ENCODE data around the gene WNT11.

Gene WNT11

DNA sequence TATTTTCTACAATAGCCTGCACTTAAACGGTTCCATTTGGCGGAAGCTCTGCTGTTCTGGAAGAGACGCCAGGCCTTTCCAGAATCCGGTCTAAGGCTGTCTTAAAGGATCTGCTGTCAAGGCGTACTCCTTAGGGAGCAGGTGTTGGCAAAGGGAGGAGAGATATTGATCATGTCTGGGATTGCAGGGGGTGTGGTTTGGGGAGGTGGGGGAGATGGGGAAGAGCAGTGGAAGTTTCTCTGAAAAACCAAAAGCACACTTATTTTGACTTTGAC lies 22.5 kb upstream of the WNT11 start (continued):
- TF ChIP-seq, protein P1, sequence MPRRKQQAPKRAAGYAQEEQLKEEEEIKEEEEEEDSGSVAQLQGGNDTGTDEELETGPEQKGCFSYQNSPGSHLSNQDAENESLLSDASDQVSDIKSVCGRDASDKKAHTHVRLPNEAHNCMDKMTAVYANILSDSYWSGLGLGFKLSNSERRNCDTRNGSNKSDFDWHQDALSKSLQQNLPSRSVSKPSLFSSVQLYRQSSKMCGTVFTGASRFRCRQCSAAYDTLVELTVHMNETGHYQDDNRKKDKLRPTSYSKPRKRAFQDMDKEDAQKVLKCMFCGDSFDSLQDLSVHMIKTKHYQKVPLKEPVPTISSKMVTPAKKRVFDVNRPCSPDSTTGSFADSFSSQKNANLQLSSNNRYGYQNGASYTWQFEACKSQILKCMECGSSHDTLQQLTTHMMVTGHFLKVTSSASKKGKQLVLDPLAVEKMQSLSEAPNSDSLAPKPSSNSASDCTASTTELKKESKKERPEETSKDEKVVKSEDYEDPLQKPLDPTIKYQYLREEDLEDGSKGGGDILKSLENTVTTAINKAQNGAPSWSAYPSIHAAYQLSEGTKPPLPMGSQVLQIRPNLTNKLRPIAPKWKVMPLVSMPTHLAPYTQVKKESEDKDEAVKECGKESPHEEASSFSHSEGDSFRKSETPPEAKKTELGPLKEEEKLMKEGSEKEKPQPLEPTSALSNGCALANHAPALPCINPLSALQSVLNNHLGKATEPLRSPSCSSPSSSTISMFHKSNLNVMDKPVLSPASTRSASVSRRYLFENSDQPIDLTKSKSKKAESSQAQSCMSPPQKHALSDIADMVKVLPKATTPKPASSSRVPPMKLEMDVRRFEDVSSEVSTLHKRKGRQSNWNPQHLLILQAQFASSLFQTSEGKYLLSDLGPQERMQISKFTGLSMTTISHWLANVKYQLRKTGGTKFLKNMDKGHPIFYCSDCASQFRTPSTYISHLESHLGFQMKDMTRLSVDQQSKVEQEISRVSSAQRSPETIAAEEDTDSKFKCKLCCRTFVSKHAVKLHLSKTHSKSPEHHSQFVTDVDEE (CRISPR knock-in tag; IDR thresholded peaks at IDR 0.05): no peak
- no peak for TF ChIP-seq OSR1 (CRISPR knock-in tag; IDR thresholded peaks at IDR 0.05)

DNA sequence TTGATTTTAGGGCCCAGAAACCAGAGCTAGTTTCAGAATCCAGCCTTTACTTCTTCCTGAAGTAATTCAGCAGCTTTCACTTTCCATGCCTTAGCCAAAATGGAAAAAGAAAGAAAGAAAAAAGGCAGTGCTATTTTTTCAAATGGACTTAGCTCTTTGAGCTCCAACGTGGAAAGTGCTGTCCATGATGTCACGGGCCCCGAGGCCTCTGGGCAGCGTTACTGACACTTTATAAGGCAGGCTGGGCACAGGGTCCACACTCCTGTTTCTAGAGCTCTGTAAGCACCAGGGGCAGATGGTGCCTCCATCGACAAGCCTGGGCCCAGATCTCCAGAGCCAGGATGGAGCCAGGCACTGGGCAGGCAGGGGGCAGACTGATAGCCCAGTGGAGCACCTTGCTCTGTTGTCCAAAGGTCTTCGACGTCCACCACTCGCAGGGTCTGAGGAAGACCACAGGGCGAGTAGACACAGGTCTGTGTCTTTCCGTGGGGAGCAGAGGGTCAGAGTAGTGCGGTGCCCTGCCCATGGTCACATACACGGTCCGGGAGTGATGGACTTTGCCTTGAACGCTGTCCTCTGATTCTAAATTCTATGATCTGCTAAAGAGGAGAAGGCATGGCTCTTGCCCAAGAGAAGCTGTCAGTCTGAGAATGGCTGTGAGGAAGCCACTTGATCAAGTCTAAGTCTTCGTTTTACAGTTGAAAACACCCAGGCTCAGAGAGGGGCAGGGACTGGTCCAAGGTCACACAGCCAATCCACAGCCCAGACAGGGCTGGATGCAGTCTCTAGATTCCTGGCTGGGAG lies 22.0 kb upstream of the WNT11 start:
- no peak for ATAC-seq
- TF ChIP-seq PPARA (CRISPR knock-in tag; IDR thresholded peaks at IDR 0.05; ENCODE audit: borderline replicate concordance) (no peak), CSDC2 (CRISPR knock-in tag; IDR thresholded peaks at IDR 0.05) (no peak), ZNF70 (CRISPR knock-in tag; IDR thresholded peaks at IDR 0.05) (no peak)
- TF ChIP-seq, protein P2, sequence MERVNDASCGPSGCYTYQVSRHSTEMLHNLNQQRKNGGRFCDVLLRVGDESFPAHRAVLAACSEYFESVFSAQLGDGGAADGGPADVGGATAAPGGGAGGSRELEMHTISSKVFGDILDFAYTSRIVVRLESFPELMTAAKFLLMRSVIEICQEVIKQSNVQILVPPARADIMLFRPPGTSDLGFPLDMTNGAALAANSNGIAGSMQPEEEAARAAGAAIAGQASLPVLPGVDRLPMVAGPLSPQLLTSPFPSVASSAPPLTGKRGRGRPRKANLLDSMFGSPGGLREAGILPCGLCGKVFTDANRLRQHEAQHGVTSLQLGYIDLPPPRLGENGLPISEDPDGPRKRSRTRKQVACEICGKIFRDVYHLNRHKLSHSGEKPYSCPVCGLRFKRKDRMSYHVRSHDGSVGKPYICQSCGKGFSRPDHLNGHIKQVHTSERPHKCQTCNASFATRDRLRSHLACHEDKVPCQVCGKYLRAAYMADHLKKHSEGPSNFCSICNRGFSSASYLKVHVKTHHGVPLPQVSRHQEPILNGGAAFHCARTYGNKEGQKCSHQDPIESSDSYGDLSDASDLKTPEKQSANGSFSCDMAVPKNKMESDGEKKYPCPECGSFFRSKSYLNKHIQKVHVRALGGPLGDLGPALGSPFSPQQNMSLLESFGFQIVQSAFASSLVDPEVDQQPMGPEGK (CRISPR knock-in tag; IDR thresholded peaks at IDR 0.05; ENCODE audit: borderline replicate concordance): no peak

DNA sequence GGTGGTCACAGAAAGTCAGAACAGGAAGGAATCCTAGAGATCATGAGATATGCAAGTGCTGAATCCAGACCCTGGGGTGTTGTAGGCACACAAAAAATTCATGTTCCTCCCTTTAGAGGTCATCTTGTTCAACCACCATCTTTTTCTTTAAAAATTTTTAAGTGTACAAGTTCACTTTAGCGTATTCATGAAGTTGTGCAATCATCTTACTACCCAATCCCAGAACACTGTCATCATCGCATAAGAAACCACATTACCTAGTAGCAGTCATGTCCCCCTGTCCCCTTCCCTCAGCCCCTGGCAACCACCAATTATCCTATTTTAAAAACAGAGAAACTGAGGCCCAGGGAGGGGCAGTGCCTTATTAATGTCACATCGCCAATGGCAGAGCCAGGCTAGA lies 20.3 kb upstream of the WNT11 start:
- no peak for ATAC-seq

DNA sequence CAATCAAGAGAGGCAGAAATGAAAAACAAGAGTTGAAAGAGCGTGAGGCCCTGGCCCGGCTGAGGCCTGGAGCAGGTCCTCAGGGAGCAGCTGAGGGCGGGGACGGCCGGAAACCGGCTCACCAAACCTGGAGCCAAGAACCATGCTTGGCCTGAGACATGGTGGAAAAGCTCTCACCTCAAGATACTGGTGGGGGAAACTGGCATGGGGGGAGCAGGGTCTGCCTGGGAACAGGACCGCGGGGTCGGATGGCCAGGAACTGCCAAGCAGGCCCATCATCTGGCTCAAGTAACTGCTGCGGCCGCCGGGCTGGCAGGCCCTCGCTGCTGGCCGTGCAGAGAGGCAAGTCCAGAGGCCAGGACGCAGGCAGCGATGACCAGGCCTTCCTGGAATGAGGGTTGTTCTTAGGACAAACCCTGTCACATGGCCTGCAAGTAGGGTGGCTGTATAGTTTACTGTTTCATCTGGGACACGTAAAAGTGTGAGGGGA lies 18.9 kb upstream of the WNT11 start:
- ATAC-seq: no peak
- TF ChIP-seq ESRRG (CRISPR knock-in tag; IDR thresholded peaks at IDR 0.05) (no peak), BACH2 (CRISPR knock-in tag; IDR thresholded peaks at IDR 0.05; ENCODE audit: borderline replicate concordance) (no peak), ARNTL (CRISPR knock-in tag; IDR thresholded peaks at IDR 0.05; ENCODE audit: borderline replicate concordance, low read depth) (no peak), SNAI2 (CRISPR knock-in tag; IDR thresholded peaks at IDR 0.05) (no peak), OSR1 (CRISPR knock-in tag; IDR thresholded peaks at IDR 0.05) (no peak), ZC3H10 (CRISPR knock-in tag; IDR thresholded peaks at IDR 0.05) (no peak), TOX (CRISPR knock-in tag; IDR thresholded peaks at IDR 0.05; ENCODE audit: borderline replicate concordance) (no peak), TCF4 (CRISPR knock-in tag; IDR thresholded peaks at IDR 0.05; ENCODE audit: borderline replicate concordance) (no peak), ZFP3 (CRISPR knock-in tag; IDR thresholded peaks at IDR 0.05) (no peak), ZNF70 (CRISPR knock-in tag; IDR thresholded peaks at IDR 0.05) (no peak), ISL1 (CRISPR knock-in tag; IDR thresholded peaks at IDR 0.05) (no peak)
- TF ChIP-seq, protein P3, sequence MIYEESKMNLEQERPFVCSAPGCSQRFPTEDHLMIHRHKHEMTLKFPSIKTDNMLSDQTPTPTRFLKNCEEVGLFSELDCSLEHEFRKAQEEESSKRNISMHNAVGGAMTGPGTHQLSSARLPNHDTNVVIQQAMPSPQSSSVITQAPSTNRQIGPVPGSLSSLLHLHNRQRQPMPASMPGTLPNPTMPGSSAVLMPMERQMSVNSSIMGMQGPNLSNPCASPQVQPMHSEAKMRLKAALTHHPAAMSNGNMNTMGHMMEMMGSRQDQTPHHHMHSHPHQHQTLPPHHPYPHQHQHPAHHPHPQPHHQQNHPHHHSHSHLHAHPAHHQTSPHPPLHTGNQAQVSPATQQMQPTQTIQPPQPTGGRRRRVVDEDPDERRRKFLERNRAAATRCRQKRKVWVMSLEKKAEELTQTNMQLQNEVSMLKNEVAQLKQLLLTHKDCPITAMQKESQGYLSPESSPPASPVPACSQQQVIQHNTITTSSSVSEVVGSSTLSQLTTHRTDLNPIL (CRISPR knock-in tag; IDR thresholded peaks at IDR 0.05; ENCODE audit: low read depth): no peak
- TF ChIP-seq, protein P2 (CRISPR knock-in tag; IDR thresholded peaks at IDR 0.05; ENCODE audit: borderline replicate concordance): no peak
- TF ChIP-seq, protein P4, sequence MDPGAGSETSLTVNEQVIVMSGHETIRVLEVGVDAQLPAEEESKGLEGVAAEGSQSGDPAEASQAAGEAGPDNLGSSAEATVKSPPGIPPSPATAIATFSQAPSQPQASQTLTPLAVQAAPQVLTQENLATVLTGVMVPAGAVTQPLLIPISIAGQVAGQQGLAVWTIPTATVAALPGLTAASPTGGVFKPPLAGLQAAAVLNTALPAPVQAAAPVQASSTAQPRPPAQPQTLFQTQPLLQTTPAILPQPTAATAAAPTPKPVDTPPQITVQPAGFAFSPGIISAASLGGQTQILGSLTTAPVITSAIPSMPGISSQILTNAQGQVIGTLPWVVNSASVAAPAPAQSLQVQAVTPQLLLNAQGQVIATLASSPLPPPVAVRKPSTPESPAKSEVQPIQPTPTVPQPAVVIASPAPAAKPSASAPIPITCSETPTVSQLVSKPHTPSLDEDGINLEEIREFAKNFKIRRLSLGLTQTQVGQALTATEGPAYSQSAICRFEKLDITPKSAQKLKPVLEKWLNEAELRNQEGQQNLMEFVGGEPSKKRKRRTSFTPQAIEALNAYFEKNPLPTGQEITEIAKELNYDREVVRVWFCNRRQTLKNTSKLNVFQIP (CRISPR knock-in tag; IDR thresholded peaks at IDR 0.05; ENCODE audit: borderline replicate concordance, low read depth): no peak
- TF ChIP-seq, protein P1 (CRISPR knock-in tag; IDR thresholded peaks at IDR 0.05): no peak

More for the DNA sequence above, 20.3 kb upstream of the WNT11 start:
- TF ChIP-seq CSDC2 (CRISPR knock-in tag; IDR thresholded peaks at IDR 0.05): no peak
- no peak for TF ChIP-seq OSR1 (CRISPR knock-in tag; IDR thresholded peaks at IDR 0.05)

Data from SK-N-SH treated with all-trans-retinoic acid at 6 μM for 48 hours (cell line).